NCI-H1092 treated with DMSO at 0.1 percent for 48 hours (cell line): ENCODE data around the gene LRRTM3.

Experiments
- DNase-seq: peaks from one replicate; lab custom pipeline; 2025; lab: John Stamatoyannopoulos, UW

LRRTM3 gene

GRCh38 chr10:66934711-66935110 is 8.9 kb downstream of the LRRTM3 start:
- no peak for DNase-seq

GRCh38 chr10:66940965-66941364 is 15.1 kb downstream of the LRRTM3 start:
- no peak for DNase-seq

GRCh38 chr10:66941491-66941890 is 15.7 kb downstream of the LRRTM3 start:
- DNase-seq = no peak

GRCh38 chr10:66942407-66942806 is 16.6 kb downstream of the LRRTM3 start:
- DNase-seq = no peak

GRCh38 chr10:66943590-66943989 is 17.8 kb downstream of the LRRTM3 start:
- no peak for DNase-seq

- DNase-seq = no peak
These were observed 26.1 kb downstream of the LRRTM3 start for GRCh38 chr10:66951896-66952295.

GRCh38 chr10:66958466-66958865 is 32.6 kb downstream of the LRRTM3 start:
- no peak for DNase-seq

- DNase-seq = no peak
These were observed 39.1 kb downstream of the LRRTM3 start for GRCh38 chr10:66964946-66965345.

GRCh38 chr10:66980246-66980815 is 54.5 kb downstream of the LRRTM3 start:
- no peak for DNase-seq

GRCh38 chr10:66981361-66982052 is 55.7 kb downstream of the LRRTM3 start:
- no peak for DNase-seq

GRCh38 chr10:66982053-66982420 is 56.2 kb downstream of the LRRTM3 start:
- no peak for DNase-seq

- no peak for DNase-seq
These were observed 57.1 kb downstream of the LRRTM3 start for GRCh38 chr10:66982792-66983474.

GRCh38 chr10:66983475-66983818 is 57.6 kb downstream of the LRRTM3 start:
- no peak for DNase-seq

GRCh38 chr10:66990143-66990830 is 64.5 kb downstream of the LRRTM3 start:
- DNase-seq = no peak

- DNase-seq = no peak
These were observed 71.2 kb downstream of the LRRTM3 start for GRCh38 chr10:66996996-66997395.

- no peak for DNase-seq
These were observed 74.1 kb downstream of the LRRTM3 start for GRCh38 chr10:66999762-67000545.

GRCh38 chr10:67004690-67005089 is 78.9 kb downstream of the LRRTM3 start:
- DNase-seq = no peak

GRCh38 chr10:67005981-67006380 is 80.1 kb downstream of the LRRTM3 start:
- DNase-seq = no peak

- DNase-seq = no peak
These were observed 85.6 kb downstream of the LRRTM3 start for GRCh38 chr10:67011480-67011879.

GRCh38 chr10:67011981-67012380 is 86.1 kb downstream of the LRRTM3 start:
- DNase-seq = no peak

- no peak for DNase-seq
These were observed 89.4 kb downstream of the LRRTM3 start for GRCh38 chr10:67015225-67015624.

- DNase-seq = no peak
These were observed 91.4 kb downstream of the LRRTM3 start for GRCh38 chr10:67017218-67017617.
